Astrocyte of the cerebellum (primary cell): ENCODE measurements around the gene FAM222B.

Source experiments
- DNase-seq: peaks from one replicate; pipeline ENCODE4 v3.0.0-alpha.2; 2011; ENCODE audit warnings: low read depth
- H3K4me3 ChIP-seq: 2 replicates; pipeline ENCODE4 v1.5.1; 2011; ENCODE audit warnings: mild to moderate bottlenecking, low read depth, low read length, moderate library complexity
- CTCF ChIP-seq: IDR thresholded peaks from 2 replicates; pipeline ENCODE4 v1.5.1; 2012; ENCODE audit warnings: low read length, low read depth, moderate library complexity, mild to moderate bottlenecking; ENCODE audit errors: missing control alignments
- in situ Hi-C: cut with HindIII; loops from 2 replicates; pipeline ENCODE4 v1.10.0; 2017; ENCODE audit warnings: low sequenced_read_pairs

The FAM222B gene

GRCh38 chr17:28747051-28747691 lies 95.4 kb downstream of the FAM222B start:
- no peak for TF ChIP-seq CTCF
- no peak for DNase-seq
- in situ Hi-C loops = loop anchor here (5.0 kb wide), 1 partner anchor 40 kb away; no protein-coding TSS in a partner anchor
- peak overlapping the region; percentile 65 for H3K4me3 ChIP-seq

- in situ Hi-C loops = loop anchor here (5.0 kb wide), 1 partner anchor 41 kb away; no protein-coding TSS in a partner anchor
- TF ChIP-seq CTCF = no peak
- no peak for DNase-seq
- H3K4me3 ChIP-seq = peak overlapping the region; percentile 65
These were observed 96.0 kb downstream of the FAM222B start for GRCh38 chr17:28746611-28747050.

GRCh38 chr17:28745786-28746411 lies 96.7 kb downstream of the FAM222B start:
- TF ChIP-seq CTCF = no peak
- H3K4me3 ChIP-seq = peak overlapping the region; percentile 65
- no peak for DNase-seq
- in situ Hi-C loops = loop anchor here (5.0 kb wide), 1 partner anchor 41 kb away; no protein-coding TSS in a partner anchor

- no peak for TF ChIP-seq CTCF
- no peak for DNase-seq
- H3K4me3 ChIP-seq = peak overlapping the region; percentile 65
- in situ Hi-C loops = loop anchor here (5.0 kb wide), 1 partner anchor 42 kb away; no protein-coding TSS in a partner anchor
These were observed 97.4 kb downstream of the FAM222B start for GRCh38 chr17:28744972-28745785.

GRCh38 chr17:28744104-28744971 lies 98.3 kb downstream of the FAM222B start:
- H3K4me3 ChIP-seq = peak overlapping the region; percentile 65
- in situ Hi-C loops = no loop called here
- no peak for TF ChIP-seq CTCF
- no peak for DNase-seq
